K562 (cell line): ENCODE measurements around the gene IKZF3. TPM values are rescaled to one million over a fixed set of nuclear protein-coding genes. Genes with fewer than 3 reads are reported as not detected.

Experiments used
- ATAC-seq: fragments of 200-7000 bp; cut with Tn5 transposase; 3 replicates; pipeline ENCODE4 v1.9.1; 2020; ENCODE audit warnings: moderate library complexity
- BruUV-seq: library from RNA; stranded (reverse); fragments of 400-500 nt; replicated peaks from 2 replicates; lab custom pipeline; 2021; lab: Mats Ljungman, UMichigan
- CTCF ChIA-PET: fragments of 300-600 bp; formaldehyde crosslinking; extraction: SDS; loops from one replicate; lab custom pipeline; 2021; ENCODE audit warnings: low intra/inter-chr PET ratio; lab: Yijun Ruan, JAX
- POLR2A ChIA-PET: fragments of 300-600, 350-650 bp; sonication (Branson Sonifier 250); formaldehyde crosslinking; extraction: SDS; loops from one replicate; lab custom pipeline; 2021; ENCODE audit warnings: antibody characterized with exemption, inconsistent platforms; lab: Yijun Ruan, JAX
- DNase-seq, 4 experiments: peaks; one replicate each; pipeline versions ENCODE4 v3.0.0 to v3.0.0-alpha.2; 2011 to 2018; ENCODE audit warnings: low spot score in 3 of 4, mixed read lengths in 3 of 4; ENCODE audit errors: extremely low read depth in 1 of 4
- FAIRE-seq: peaks from 2 replicates; lab custom pipeline; 2011; peaks lifted over from hg19 to GRCh38; lab: Jason Lieb, UNC
- H2AFZ ChIP-seq: 2 replicates; pipeline ENCODE4 v1.6.0; 2011; ENCODE audit warnings: low read depth, low read length, control low read depth, inconsistent platforms
- H3K27ac ChIP-seq: fragments of 200-600 bp; 3 replicates; pipeline ENCODE4 v1.8.0; 2011; ENCODE audit warnings: low read depth, mild to moderate bottlenecking, control low read depth, inconsistent platforms, low read length, moderate library complexity, mixed read lengths; ENCODE audit errors: extremely low read depth
- H3K27me3 ChIP-seq, 2 experiments: fragments of 300-600 bp in 1 of 2; 2 replicates in 1 of 2; 3 replicates in 1 of 2; pipeline versions ENCODE4 v1.6.0 to v1.8.0; 2011; ENCODE audit warnings: inconsistent platforms in 2 of 2, low read length in 2 of 2, mild to moderate bottlenecking in 1 of 2, mixed read lengths in 1 of 2, moderate library complexity in 1 of 2; ENCODE audit not compliant: control insufficient read depth in 2 of 2, insufficient read depth in 2 of 2
- H3K36me3 ChIP-seq: fragments of 300-600 bp; 3 replicates; pipeline ENCODE4 v1.8.0; 2011; ENCODE audit warnings: mild to moderate bottlenecking, low read length, inconsistent platforms; ENCODE audit not compliant: control insufficient read depth, insufficient read depth
- H3K4me1 ChIP-seq, 2 experiments: fragments of 200-600 bp in 1 of 2; replicated peaks in 1 of 2; 2 replicates in 1 of 2; 3 replicates in 1 of 2; pipeline versions ENCODE4 v1.5.1 to v1.8.0; 2011; ENCODE audit warnings: inconsistent platforms in 2 of 2, low read length in 2 of 2, mild to moderate bottlenecking in 1 of 2, mixed read lengths in 1 of 2, moderate library complexity in 1 of 2; ENCODE audit not compliant: control insufficient read depth in 2 of 2, insufficient read depth in 2 of 2
- H3K4me2 ChIP-seq: 2 replicates; pipeline ENCODE4 v1.6.1; 2011; ENCODE audit warnings: low read length, control low read depth, inconsistent platforms, mixed read lengths; ENCODE audit not compliant: insufficient read depth
- H3K4me3 ChIP-seq: fragments of 200-600 bp; sonication (generic), shearing (Covaris generic); 2 replicates; pipeline ENCODE4 v1.5.1; 2016; ENCODE audit warnings: control low read depth, inconsistent platforms
- H3K79me2 ChIP-seq: fragments of 200-600 bp; 3 replicates; pipeline ENCODE4 v1.8.0; 2011; ENCODE audit warnings: low read length, inconsistent platforms; ENCODE audit not compliant: control insufficient read depth, insufficient read depth
- H3K9ac ChIP-seq, 2 experiments: 2 replicates each; pipeline versions ENCODE4 v1.6.0 to v1.6.1; 2011; ENCODE audit warnings: low read depth in 2 of 2, low read length in 2 of 2, control low read depth in 1 of 2, inconsistent platforms in 1 of 2, mild to moderate bottlenecking in 1 of 2, mixed read lengths in 1 of 2; ENCODE audit not compliant: insufficient read depth in 1 of 2
- H3K9me1 ChIP-seq: one replicate; pipeline ENCODE4 v1.6.0; 2011; ENCODE audit warnings: inconsistent platforms, mild to moderate bottlenecking, low read length, moderate library complexity; ENCODE audit not compliant: control insufficient read depth, insufficient read depth
- H3K9me3 ChIP-seq: replicated peaks from 2 replicates; pipeline ENCODE4 v1.5.1; 2011; ENCODE audit warnings: low read depth, low read length, inconsistent platforms; ENCODE audit not compliant: control insufficient read depth, insufficient read depth
- H4K20me1 ChIP-seq: replicated peaks from 2 replicates; pipeline ENCODE4 v1.6.1; 2011; ENCODE audit warnings: low read length, inconsistent platforms, mixed read lengths; ENCODE audit not compliant: control insufficient read depth, insufficient read depth
- CBX8 ChIP-seq: fragments of 200-600 bp; sonication (generic); IDR thresholded peaks from 2 replicates; pipeline ENCODE4 v1.6.1; 2012; ENCODE audit warnings: borderline replicate concordance, mixed run types, low read depth, mild to moderate bottlenecking, moderate library complexity, mixed read lengths, low read length, control low read depth, inconsistent platforms; ENCODE audit not compliant: poor library complexity, severe bottlenecking; ENCODE audit errors: extremely low read depth
- CTBP1 ChIP-seq: fragments of 450-650 bp; IDR thresholded peaks from 2 replicates; pipeline ENCODE4 v1.6.1; 2016; ENCODE audit warnings: borderline replicate concordance
- DDX20 ChIP-seq: fragments of 450-650 bp; IDR thresholded peaks from 2 replicates; pipeline ENCODE4 v1.6.1; 2016; ENCODE audit warnings: missing genetic modification characterization, low read depth, mild to moderate bottlenecking, missing compliant biosample characterization, moderate library complexity
- FOS ChIP-seq: IDR thresholded peaks from 3 replicates; pipeline ENCODE4 v1.6.1; 2011; ENCODE audit not compliant: insufficient read length; ENCODE audit errors: extremely low read depth
- HNRNPH1 ChIP-seq: fragments of 200-400 bp; formaldehyde crosslinking; optimal IDR thresholded peaks from 2 replicates; pipeline ENCODE3; 2017; ENCODE audit warnings: low read depth, mild to moderate bottlenecking, low read length, moderate library complexity
- KAT2B ChIP-seq: IDR thresholded peaks from one replicate; pipeline ENCODE4 v1.6.1; 2012; ENCODE audit warnings: low read depth, mild to moderate bottlenecking, control low read depth, inconsistent platforms, low read length, moderate library complexity
- RREB1 ChIP-seq: fragments of 250-450 bp; sonication (Bioruptor Pico); IDR thresholded peaks from 2 replicates; pipeline ENCODE4 v1.4.0; 2020
- SIN3B ChIP-seq: fragments of 450-650 bp; IDR thresholded peaks from 2 replicates; pipeline ENCODE4 v1.6.1; 2017; ENCODE audit warnings: low read depth, mild to moderate bottlenecking, moderate library complexity
- STAT5A ChIP-seq: IDR thresholded peaks from 2 replicates; pipeline ENCODE4 v1.6.1; 2012; ENCODE audit warnings: low read length, inconsistent platforms, borderline replicate concordance
- TBL1XR1 ChIP-seq, 2 experiments: IDR thresholded peaks; 2 replicates each; pipeline ENCODE4 v1.6.1; 2012; ENCODE audit warnings: improper control_type of control experiment in 2 of 2, low read length in 2 of 2, mild to moderate bottlenecking in 1 of 2
- TGIF2 ChIP-seq: sonication (generic); formaldehyde crosslinking; IDR thresholded peaks from 2 replicates; pipeline ENCODE4 v1.8.1; 2022; ENCODE audit warnings: mild to moderate bottlenecking, missing genetic modification reagents, moderate library complexity
- ZNF77 ChIP-seq: fragments of 250-450 bp; sonication (Bioruptor Pico); IDR thresholded peaks from 2 replicates; pipeline ENCODE4 v1.5.0; 2020
- WGBS: fragments of 100-300 bp; shearing (Covaris generic); methylation state at CpG from one replicate; pipeline ENCODE4 v1.1.6; 2016; ENCODE audit warnings: low coverage, mixed read lengths; ENCODE audit not compliant: insufficient coverage; ENCODE audit errors: missing lambda C conversion rate; 5-methylcytosine and 5-hydroxymethylcytosine counted together
- in situ Hi-C: fragments of 300-500 bp; cut with MboI; formaldehyde crosslinking; loops from 4 replicates; pipeline ENCODE4 v1.15.0; 2018; ENCODE audit warnings: inconsistent platforms, mixed read lengths
- intact Hi-C: fragments of 100-400 bp; cut with micrococcal nuclease; formaldehyde crosslinking; loops from 2 replicates; pipeline ENCODE4 v1.14.2; 2022
- polyA plus RNA-seq, 8 experiments: library from polyadenylated mRNA; depleted of rRNA in 4 of 8; stranded (reverse) in 5 of 8; unstranded in 3 of 8; fragments of >200 nt; fragmentation: Nextera tagmentation in 2 of 8; fragmentation: Illumina TruSeq in 1 of 8; extraction: Ambion mirVana in 2 of 8; extraction: Trizol in 1 of 8; gene quantifications; 2 replicates each; pipeline versions ENCODE4 v1.2.1 to v1.2.3, GENCODE V29; 2011 to 2014; ENCODE audit warnings: inconsistent platforms in 1 of 8, missing spikeins in 1 of 8
- total RNA-seq, 7 experiments: library from RNA; depleted of rRNA in 6 of 7; stranded (reverse); fragments of >200 nt in 6 of 7; fragmentation: Illumina TruSeq in 2 of 7; extraction: Trizol in 2 of 7; gene quantifications; 2 replicates each; pipeline versions ENCODE4 v1.2.1 to v1.2.3, GENCODE V29; 2011 to 2021; ENCODE audit warnings: low replicate concordance in 1 of 7
- TF ChIP-seq, protein P1 (sequence below): sonication (generic); IDR thresholded peaks from 2 replicates; pipeline ENCODE4 v1.6.1; 2016

IKZF3 gene
- total and polyA plus RNA-seq, 9 of the 15 experiments (the other 6 are each of a cell fraction or from before 2014, with no cell fraction given), result 0.06 to 1.6 (median 0.62) TPM

DNA sequence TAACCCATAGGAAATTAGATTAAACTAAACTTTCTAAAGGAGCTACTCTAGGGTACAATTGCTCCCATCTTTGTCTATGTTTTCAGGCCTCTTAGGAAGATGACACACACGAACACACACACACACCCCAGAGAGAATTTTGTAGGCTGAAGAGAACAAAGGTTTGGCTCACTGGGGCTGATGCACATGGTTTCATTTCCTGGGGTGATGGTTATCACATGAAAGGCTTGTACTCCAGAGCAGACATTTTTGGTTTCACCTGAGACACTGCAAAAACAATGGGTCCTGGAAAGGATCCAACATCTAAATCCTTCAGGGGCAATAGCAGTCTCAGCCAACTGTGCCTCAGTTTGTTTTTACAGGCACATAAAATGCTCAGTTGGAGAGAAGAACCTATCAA is 63.6 kb downstream of the IKZF3 start:
- in situ Hi-C loops (no loop called here), intact Hi-C loops (no loop called here)
- Histone ChIP-seq H3K4me2 (no peak overlapping the region), H3K9me1 (no peaks in the 10 kb centered on the region), H3K27me3 (peaks cover 3 to 6% of the 10 kb centered on the region in 2 experiments; a peak in 2 of 5 replicates), H3K4me1 (no peaks in the 10 kb centered on the region; a peak in 1 of 5 replicates), H3K79me2 (no peaks in the 10 kb centered on the region), H4K20me1 (no peaks in the 10 kb centered on the region), H3K9me3 (no peaks in the 10 kb centered on the region), H3K27ac (no peak overlapping the region), H3K36me3 (no peaks in the 10 kb centered on the region), H3K4me3 (no peak overlapping the region), H3K9ac (no peak overlapping the region), H2AFZ (no peak overlapping the region)
- POLR2A ChIA-PET, result interaction anchor here (0.7 kb wide), 1 partner anchor 430 kb away, joined by 4 read pairs; no protein-coding TSS in a partner anchor
- BruUV-seq, result no TSS peak
- CTCF ChIA-PET, result no interaction called here
- ATAC-seq (no peak), DNase-seq (no peak), FAIRE-seq (no peak)
- WGBS, result 0% methylated on average over 1 of the region's 1 CpG
- no peak for TF ChIP-seq HNRNPH1
- no peak for TF ChIP-seq TBL1XR1 (IDR thresholded peaks at IDR 0.05; ENCODE audit: low read length in 2 of 2)
- TF ChIP-seq, protein P1, sequence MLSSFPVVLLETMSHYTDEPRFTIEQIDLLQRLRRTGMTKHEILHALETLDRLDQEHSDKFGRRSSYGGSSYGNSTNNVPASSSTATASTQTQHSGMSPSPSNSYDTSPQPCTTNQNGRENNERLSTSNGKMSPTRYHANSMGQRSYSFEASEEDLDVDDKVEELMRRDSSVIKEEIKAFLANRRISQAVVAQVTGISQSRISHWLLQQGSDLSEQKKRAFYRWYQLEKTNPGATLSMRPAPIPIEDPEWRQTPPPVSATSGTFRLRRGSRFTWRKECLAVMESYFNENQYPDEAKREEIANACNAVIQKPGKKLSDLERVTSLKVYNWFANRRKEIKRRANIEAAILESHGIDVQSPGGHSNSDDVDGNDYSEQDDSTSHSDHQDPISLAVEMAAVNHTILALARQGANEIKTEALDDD, result no peak
- TF ChIP-seq CBX8, result no peak
- TF ChIP-seq ZNF77 (CRISPR knock-in tag), result no peak
- TF ChIP-seq SIN3B, result no peak
- TF ChIP-seq CTBP1, result no peak
- TF ChIP-seq DDX20 (tag), result no peak
- no peak for TF ChIP-seq RREB1
- TF ChIP-seq FOS, result no peak
- no peak for TF ChIP-seq KAT2B
- TF ChIP-seq TGIF2, result no peak
- no peak for TF ChIP-seq STAT5A
